HPDE6-E6E7 (cell line): ENCODE measurements around the gene ZSWIM1.

Experiments used
- DNase-seq: peaks from one replicate; pipeline ENCODE4 v3.0.0; 2011; ENCODE audit warnings: missing footprints; ENCODE audit errors: extremely low spot score

The ZSWIM1 gene

GRCh38 chr20:45880988-45881788 is at the start of gene ZSWIM1:
Gene ZSWIM1 (plus strand): TSS chr20:45881227. CDS start chr20:45882593, 1,366 bp downstream.
- peak; percentile 100 for DNase-seq

DNA sequence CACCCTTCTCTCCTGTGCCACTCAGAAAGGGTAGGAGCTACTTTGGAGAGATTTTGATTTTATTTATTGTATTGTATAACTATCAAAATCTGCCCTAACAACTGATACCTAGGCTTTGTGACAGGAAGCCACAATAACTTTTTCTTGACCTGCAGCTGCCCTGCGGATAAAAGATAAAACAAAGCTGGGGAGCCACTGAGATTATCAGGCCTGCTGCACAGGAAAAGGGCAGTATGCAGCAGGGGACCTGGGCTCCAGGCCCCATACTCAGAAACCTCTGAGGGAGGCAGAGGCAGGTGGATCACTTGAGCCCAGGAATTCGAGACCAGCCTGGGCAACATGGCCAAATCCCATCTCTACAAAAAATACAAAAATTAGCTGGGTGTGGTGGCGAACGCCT is 48.4 kb upstream of the ZSWIM1 start:
- no peak for DNase-seq

DNA sequence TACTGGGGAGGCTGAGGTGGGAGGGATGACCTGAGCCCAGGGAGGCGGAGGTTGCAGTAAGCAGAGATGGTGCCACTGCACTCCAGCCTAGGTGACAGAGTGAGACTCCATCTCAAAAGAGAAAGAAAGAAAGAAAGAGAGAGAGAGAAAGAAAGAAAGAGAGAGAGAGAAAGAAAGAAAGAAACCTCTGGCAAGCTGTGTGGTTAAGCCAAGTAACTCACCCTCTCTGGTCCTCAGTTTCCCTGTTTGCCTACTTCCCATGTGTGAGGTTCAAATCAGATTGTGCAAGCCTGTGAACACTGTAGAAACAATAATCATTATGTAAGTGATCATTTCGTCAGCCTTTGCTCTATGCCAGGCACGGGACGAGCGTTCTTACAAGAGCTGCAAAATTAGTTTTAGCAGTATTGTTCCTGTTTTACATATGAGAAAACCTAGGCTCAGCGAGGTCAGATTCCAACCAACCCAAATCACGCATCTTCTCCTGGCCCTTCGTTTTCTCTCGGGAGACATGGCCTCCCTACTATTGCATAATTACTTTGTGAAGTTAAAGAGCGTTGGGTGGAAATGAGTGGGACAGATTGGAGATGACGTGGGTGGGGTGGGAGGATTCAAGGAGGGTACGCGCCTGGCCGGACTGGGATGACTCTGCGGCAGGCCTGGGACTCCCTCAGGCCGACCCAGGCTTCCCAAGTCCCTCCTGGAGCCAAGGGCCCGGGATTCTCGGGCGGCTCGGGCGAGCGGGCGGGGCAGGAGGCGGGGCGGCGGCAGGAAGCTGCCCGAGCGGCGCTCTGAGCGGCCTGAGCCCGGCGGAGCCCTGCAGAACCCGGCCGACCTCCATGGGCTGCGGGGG is 47.8 kb upstream of the ZSWIM1 start, which contains the start of gene SNX21:
SNX21 (plus strand) TSS at position 770 of the 853 bp plus-strand sequence. CDS start 121 bp downstream, outside the sequence.
- DNase-seq = peak; percentile 90

DNA sequence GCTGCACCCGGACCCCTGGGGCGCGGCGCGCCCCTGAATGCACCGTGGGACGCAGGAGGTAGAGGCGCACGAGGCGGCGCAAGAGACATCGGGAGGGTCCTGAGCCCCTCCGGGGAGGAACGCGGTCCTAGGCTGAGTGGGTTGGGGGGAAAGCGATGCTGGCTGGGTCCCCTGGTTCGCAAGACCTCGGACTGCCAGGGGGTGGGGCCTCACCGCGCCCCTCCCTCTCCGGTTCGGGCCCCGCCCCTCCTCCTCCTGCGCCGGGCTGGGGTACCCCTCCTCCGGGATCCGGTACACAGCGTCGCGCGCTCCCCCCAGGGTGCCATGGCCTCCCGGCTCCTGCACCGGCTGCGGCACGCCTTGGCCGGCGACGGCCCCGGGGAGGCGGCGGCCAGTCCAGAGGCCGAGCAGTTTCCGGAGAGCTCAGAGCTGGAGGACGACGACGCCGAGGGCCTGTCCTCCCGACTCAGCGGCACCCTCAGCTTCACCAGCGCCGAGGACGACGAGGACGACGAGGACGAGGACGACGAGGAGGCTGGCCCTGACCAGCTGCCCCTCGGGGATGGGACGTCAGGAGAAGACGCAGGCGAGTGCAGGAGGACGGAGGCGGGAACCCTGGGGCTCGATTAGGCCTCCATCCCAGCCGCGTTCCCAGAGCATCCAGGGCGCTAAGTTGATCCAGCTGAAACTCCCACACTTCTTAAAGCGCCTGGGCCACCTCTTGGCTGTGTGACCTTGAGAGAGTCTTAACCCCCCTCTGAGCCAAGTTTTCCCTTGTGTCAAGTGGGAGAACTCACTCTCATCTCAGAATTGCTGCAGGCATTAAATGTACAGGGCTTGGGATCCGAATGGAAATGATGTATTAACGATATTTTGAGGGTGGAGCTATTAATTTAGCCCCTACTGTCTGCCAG is 46.9 kb upstream of the ZSWIM1 start:
- DNase-seq = peak; percentile 89

DNA sequence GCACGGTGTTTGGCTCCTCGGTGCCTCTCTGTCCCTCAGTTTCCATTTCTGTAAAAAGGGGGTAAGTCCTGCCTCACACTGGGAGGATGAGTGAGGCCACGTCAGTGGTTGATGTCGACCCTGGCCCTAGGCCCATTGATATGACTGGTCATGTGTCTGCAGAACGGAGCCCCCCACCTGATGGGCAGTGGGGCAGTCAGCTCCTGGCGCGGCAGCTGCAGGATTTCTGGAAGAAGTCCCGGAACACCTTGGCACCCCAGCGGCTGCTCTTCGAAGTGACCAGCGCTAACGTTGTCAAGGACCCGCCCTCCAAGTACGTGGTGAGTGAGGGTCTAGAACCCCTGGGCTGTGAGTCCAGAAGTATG is 46.2 kb upstream of the ZSWIM1 start:
- DNase-seq = no peak

DNA sequence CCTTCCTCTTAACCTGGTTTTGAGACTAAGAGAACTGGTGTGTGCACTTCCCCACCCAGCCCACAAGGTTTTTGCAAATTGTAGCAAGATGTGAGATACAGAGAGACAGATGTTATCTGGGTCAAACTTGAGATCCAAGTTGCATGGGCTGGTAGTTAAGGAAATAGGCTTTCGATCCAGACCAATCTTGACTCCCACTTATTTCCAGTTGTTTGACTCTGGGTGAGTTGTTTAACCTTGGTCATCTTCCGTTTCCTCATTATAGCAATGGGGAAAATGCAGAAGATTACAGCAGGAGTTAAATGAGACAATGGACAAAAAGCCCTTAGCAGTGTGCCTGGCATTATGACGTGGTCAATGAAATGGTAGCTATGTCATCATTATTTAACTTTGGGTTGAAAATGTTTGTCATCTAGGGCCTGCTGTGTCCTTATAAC is 45.7 kb upstream of the ZSWIM1 start:
- no peak for DNase-seq

DNA sequence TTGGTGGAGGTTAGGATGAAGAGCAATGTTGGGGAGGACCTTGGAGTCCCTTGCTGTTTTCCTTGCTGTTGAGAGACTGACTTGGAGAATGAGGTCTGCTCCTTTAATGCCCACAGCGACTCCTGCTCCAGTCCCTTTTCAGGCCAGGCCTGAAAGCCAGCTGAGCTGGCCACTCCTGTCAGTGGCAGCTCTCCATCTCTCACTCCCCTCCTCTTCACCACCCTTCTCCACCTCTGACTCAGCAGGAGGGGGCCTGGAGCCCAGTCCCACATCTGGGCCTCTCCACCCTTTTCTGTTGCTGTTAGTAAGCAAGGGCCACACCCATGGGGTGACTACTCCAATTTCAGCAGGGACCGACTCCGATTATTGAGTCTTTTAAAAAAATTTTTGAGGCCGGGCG is 45.2 kb upstream of the ZSWIM1 start:
- DNase-seq = no peak

DNA sequence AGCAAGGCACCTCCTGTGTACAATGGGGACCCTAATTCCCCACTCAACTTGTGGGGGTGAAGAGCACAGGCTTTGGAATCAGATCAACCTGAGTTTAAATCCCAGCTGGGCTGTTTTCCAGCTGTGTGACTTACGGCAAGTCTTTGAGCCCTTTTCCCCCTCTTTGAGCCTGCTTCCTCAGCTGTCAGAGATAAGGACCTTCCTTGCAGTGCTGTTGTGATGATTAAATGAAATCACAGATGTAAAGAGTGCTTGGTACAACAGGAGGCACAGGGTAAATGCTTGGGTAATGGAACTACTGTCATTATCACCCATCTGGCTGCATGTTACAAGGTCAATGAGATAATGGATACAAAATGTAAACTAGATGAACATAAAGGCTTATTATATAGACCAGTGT is 44.2 kb upstream of the ZSWIM1 start:
- no peak for DNase-seq

DNA sequence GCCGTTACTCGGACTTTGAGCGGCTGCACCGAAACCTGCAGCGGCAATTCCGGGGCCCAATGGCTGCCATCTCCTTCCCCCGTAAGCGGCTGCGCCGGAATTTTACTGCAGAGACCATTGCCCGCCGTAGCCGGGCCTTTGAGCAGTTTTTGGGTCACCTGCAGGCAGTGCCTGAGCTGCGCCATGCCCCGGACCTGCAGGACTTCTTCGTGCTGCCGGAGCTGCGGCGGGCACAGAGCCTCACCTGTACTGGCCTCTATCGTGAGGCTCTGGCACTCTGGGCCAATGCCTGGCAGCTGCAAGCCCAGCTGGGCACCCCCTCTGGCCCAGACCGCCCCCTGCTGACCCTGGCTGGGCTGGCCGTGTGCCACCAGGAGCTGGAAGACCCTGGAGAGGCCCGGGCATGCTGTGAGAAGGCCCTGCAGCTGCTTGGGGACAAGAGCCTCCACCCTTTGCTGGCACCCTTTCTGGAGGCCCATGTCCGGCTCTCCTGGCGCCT is 40.3 kb upstream of the ZSWIM1 start:
- DNase-seq = no peak

DNA sequence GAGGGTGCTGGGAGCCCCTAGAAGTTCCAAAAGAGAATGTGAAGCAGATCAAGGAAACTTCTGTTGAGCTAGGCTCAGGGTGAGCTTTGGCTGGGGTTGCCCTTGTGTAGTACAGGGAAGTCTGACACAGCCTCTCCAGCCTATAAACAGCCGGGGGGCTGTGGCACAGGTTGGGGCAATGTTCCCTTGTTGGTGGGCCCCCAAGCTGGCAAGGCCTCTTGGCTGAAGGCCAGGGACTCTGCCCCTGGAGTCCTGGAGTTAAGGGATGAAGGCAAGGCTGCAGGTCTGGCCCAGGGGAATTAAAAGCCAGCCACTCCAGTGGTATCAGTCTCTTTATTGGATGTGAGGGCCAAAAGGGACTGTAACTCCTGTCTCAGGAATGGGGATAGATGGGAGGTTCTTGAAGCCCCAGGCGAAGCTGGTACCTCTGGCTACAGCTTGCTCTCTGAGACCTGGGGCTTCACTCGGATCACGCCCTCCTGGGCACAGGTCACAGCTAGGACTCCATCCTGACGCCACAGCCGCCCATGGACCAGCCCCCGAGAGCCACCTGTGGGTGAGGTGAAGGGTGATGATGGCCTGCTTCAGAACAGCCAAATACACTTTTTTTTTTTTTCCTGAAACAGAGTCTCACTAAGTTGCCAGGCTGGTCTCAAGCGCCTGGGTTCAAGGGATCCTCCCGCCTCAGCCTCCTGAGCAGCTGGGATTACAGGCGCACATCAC is 39.5 kb upstream of the ZSWIM1 start:
- DNase-seq = no peak

GRCh38 chr20:45842169-45842812 is 38.7 kb upstream of the ZSWIM1 start:
- no peak for DNase-seq

DNA sequence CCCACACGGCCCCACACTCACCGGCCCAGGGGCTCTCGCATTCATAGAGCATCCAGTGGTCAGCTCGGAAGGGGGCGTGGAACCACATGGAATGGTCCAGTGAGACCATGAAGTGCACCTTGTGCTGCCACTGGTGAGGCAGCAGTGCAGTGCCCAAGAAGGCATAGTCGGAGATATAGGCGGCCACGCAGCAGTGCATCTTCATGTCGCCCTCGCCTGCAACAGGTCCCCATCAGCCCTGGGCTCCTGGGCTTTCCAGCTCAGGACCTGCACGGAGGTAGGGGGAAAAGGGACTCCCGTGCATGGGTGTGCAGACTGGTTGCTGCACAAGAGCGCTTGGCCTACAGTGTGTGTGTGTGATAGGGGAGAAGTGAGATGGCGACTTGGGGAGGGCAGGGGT is 37.5 kb upstream of the ZSWIM1 start:
- no peak for DNase-seq

- DNase-seq = no peak
These were observed 35.6 kb upstream of the ZSWIM1 start for GRCh38 chr20:45845452-45845851.

DNA sequence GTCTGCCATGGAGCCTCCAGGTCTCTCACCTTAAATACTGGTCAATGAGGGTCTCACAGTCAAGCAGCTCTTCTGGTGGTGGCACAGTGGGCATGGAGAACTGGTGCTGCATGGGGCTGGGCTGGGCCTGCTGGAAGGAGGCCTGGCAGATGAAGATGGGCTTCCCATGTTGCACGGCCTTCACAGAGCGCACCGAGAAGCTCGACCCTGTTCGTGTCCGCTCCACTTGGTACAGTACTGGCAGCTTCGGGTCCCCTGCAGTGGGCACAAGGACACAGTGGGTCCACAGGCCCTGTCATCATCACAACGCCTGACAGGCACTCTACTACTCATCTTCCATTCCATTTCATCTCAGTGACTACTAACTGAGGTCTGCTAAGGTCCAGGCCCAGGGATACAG is 32.6 kb upstream of the ZSWIM1 start:
- no peak for DNase-seq

- DNase-seq = no peak
These were observed 32.0 kb upstream of the ZSWIM1 start for GRCh38 chr20:45848969-45849582.

DNA sequence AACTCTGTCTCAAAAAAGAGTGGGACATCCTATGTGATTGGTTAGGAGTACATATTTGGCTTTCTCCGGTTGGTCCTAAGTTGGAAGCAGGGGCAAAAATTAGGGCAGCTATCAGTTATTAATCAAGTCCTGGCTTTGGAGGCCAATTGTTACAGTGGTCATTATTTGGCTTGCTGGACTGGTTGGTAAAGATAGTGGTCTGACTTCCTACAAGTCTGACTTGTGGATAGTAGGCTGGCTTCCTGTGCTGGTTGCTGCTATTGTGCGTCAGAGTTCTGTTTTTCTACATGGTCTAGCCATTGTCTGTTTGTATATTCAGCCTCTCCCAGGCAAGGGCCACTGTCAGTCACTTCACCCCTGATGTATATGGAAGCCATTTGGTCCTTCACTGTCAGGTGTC is 30.8 kb upstream of the ZSWIM1 start:
- DNase-seq = no peak

DNA sequence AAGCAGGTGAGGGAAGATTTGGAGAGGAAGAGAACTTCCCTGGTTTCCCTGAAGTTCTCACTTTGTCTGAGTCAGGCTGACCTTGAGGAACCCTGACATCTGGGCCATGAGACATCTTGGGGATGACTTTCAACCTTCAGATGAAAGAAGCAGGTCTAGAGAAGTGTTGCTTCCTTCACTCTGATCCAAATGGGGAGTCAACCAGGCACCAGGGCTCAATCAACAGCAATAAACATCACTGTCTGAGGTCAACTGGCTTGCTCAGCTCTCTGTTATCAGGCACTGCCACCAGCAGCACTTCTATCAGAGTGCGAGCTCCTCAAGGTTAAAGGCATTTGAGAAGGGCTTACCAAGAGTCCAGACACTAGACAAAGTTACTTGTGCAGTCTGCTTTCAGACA is 30.1 kb upstream of the ZSWIM1 start:
- no peak for DNase-seq

- DNase-seq = no peak
These were observed 29.5 kb upstream of the ZSWIM1 start for GRCh38 chr20:45851501-45851900.

GRCh38 chr20:45852326-45852725 is 28.7 kb upstream of the ZSWIM1 start:
- DNase-seq = no peak

- no peak for DNase-seq
These were observed 27.5 kb upstream of the ZSWIM1 start for GRCh38 chr20:45853484-45853883.
